ENCODE data around the gene GAA. TPM values are rescaled to one million over a fixed set of nuclear protein-coding genes. Genes with fewer than 3 reads are reported as not detected.

The GAA gene
- total RNA-seq, 1 donor from 2014 or later, result 47.7 TPM

GRCh38 chr17:80133626-80133970 is 32.2 kb downstream of the GAA start:
- no peak overlapping the region for H3K4me3 Mint-ChIP-seq (ENCODE audit: unreplicated experiment)
- no peaks in the 10 kb centered on the region for H3K27me3 ChIP-seq (ENCODE audit: insufficient read depth, low read length)
- H3K9me3 Mint-ChIP-seq (ENCODE audit: unreplicated experiment), result no peaks in the 10 kb centered on the region
- H3K4me3 ChIP-seq (ENCODE audit: insufficient read depth, low read depth, low read length), result no peak overlapping the region
- H3K27ac ChIP-seq (ENCODE audit: low read depth, low read length), result no peak overlapping the region
- H4K20me1 ChIP-seq (ENCODE audit: insufficient read depth, low read length), result peaks cover 14% of the 10 kb centered on the region
- H3K36me3 ChIP-seq (ENCODE audit: insufficient read depth, low read length), result peaks cover 42% of the 10 kb centered on the region
- DNase-seq (ENCODE audit: low read depth) (no peak), FAIRE-seq (no peak)
- H3K4me1 Mint-ChIP-seq (ENCODE audit: low read depth, unreplicated experiment), result peaks cover 2% of the 10 kb centered on the region
- H3K9ac ChIP-seq (ENCODE audit: low read length), result no peak overlapping the region
- peaks cover 8% of the 10 kb centered on the region for H3K36me3 Mint-ChIP-seq (ENCODE audit: low read depth, unreplicated experiment)
- H3K9me3 ChIP-seq (ENCODE audit: insufficient read depth, low read depth, low read length), result no peaks in the 10 kb centered on the region
- H3K4me1 ChIP-seq (ENCODE audit: insufficient read depth, low read length), result no peaks in the 10 kb centered on the region
- no peaks in the 10 kb centered on the region for H3K27me3 Mint-ChIP-seq (ENCODE audit: low read depth, unreplicated experiment)
- H2AFZ ChIP-seq (ENCODE audit: low read depth, low read length), result no peak overlapping the region
- TF ChIP-seq CTCF (IDR thresholded peaks at IDR 0.05; ENCODE audit: insufficient read depth, low read depth, low read length) (no peak), EZH2 (IDR thresholded peaks at IDR 0.05; ENCODE audit: insufficient read depth, low read length) (no peak)
- H3K79me2 ChIP-seq (ENCODE audit: insufficient read depth, low read length), result no peaks in the 10 kb centered on the region
- H3K27ac Mint-ChIP-seq (ENCODE audit: unreplicated experiment), result no peak overlapping the region
- no peak overlapping the region for H3K4me2 ChIP-seq (ENCODE audit: low read length)

GRCh38 chr17:80137131-80137530 is 35.8 kb downstream of the GAA start:
- Histone ChIP-seq H4K20me1 (ENCODE audit: insufficient read depth, low read length) (peaks cover 35% of the 10 kb centered on the region), H3K4me2 (ENCODE audit: low read length) (no peak overlapping the region), H3K27me3 (ENCODE audit: insufficient read depth, low read length) (no peaks in the 10 kb centered on the region), H3K27ac (ENCODE audit: low read depth, low read length) (no peak overlapping the region), H3K4me1 (ENCODE audit: insufficient read depth, low read length) (no peaks in the 10 kb centered on the region), H2AFZ (ENCODE audit: low read depth, low read length) (no peak overlapping the region), H3K79me2 (ENCODE audit: insufficient read depth, low read length) (peaks cover 2% of the 10 kb centered on the region), H3K4me3 (ENCODE audit: insufficient read depth, low read depth, low read length) (no peak overlapping the region), H3K9ac (ENCODE audit: low read length) (no peak overlapping the region), H3K9me3 (ENCODE audit: insufficient read depth, low read depth, low read length) (no peaks in the 10 kb centered on the region), H3K36me3 (ENCODE audit: insufficient read depth, low read length) (peaks cover 69% of the 10 kb centered on the region)
- Mint-ChIP-seq H3K9me3 (ENCODE audit: unreplicated experiment) (no peaks in the 10 kb centered on the region), H3K27me3 (ENCODE audit: low read depth, unreplicated experiment) (no peaks in the 10 kb centered on the region), H3K4me3 (ENCODE audit: unreplicated experiment) (no peak overlapping the region), H3K4me1 (ENCODE audit: low read depth, unreplicated experiment) (peaks cover 2% of the 10 kb centered on the region), H3K36me3 (ENCODE audit: low read depth, unreplicated experiment) (peaks cover 19% of the 10 kb centered on the region), H3K27ac (ENCODE audit: unreplicated experiment) (no peak overlapping the region)
- FAIRE-seq, result no peak
- no peak for DNase-seq (ENCODE audit: low read depth)
- TF ChIP-seq EZH2 (IDR thresholded peaks at IDR 0.05; ENCODE audit: insufficient read depth, low read length) (no peak), CTCF (IDR thresholded peaks at IDR 0.05; ENCODE audit: insufficient read depth, low read depth, low read length) (no peak)

- H3K27ac Mint-ChIP-seq (ENCODE audit: unreplicated experiment), result no peak overlapping the region
- Histone ChIP-seq H3K4me1 (ENCODE audit: insufficient read depth, low read length) (no peaks in the 10 kb centered on the region), H2AFZ (ENCODE audit: low read depth, low read length) (no peak overlapping the region), H3K36me3 (ENCODE audit: insufficient read depth, low read length) (peaks cover 71% of the 10 kb centered on the region), H3K4me3 (ENCODE audit: insufficient read depth, low read depth, low read length) (no peak overlapping the region), H3K9ac (ENCODE audit: low read length) (no peak overlapping the region), H3K27ac (ENCODE audit: low read depth, low read length) (no peak overlapping the region), H3K4me2 (ENCODE audit: low read length) (no peak overlapping the region), H3K27me3 (ENCODE audit: insufficient read depth, low read length) (no peaks in the 10 kb centered on the region), H4K20me1 (ENCODE audit: insufficient read depth, low read length) (peaks cover 47% of the 10 kb centered on the region), H3K9me3 (ENCODE audit: insufficient read depth, low read depth, low read length) (no peaks in the 10 kb centered on the region), H3K79me2 (ENCODE audit: insufficient read depth, low read length) (peaks cover 20% of the 10 kb centered on the region)
- TF ChIP-seq EZH2 (IDR thresholded peaks at IDR 0.05; ENCODE audit: insufficient read depth, low read length), result no peak
- TF ChIP-seq CTCF (IDR thresholded peaks at IDR 0.05; ENCODE audit: insufficient read depth, low read depth, low read length), result no peak
- peaks cover 24% of the 10 kb centered on the region for H3K36me3 Mint-ChIP-seq (ENCODE audit: low read depth, unreplicated experiment)
- no peak for FAIRE-seq
- H3K4me1 Mint-ChIP-seq (ENCODE audit: low read depth, unreplicated experiment), result no peaks in the 10 kb centered on the region
- H3K27me3 Mint-ChIP-seq (ENCODE audit: low read depth, unreplicated experiment), result no peaks in the 10 kb centered on the region
- no peak for DNase-seq (ENCODE audit: low read depth)
- H3K9me3 Mint-ChIP-seq (ENCODE audit: unreplicated experiment), result no peaks in the 10 kb centered on the region
- H3K4me3 Mint-ChIP-seq (ENCODE audit: unreplicated experiment), result no peak overlapping the region
These were observed 37.6 kb downstream of the GAA start for GRCh38 chr17:80138856-80139426.
